HepG2 (cell line): ENCODE results near the gene EIF3B. TPM values are rescaled to one million over a fixed set of nuclear protein-coding genes. Genes with fewer than 3 reads are reported as not detected.
A peak's percentile ranks its signal among the peaks of the same experiment; 100 is the strongest.

ENCODE experiments used
- ATAC-seq: fragments of 200-7000 bp; cut with Tn5 transposase; 3 replicates; pipeline ENCODE4 v1.9.1; 2020; ENCODE audit warnings: mild to moderate bottlenecking, moderate library complexity
- BruUV-seq: library from RNA; stranded (reverse); fragments of 400-500 nt; replicated peaks from 2 replicates; lab custom pipeline; 2021; lab: Mats Ljungman, UMichigan
- CTCF ChIA-PET: fragments of 300-600 bp; formaldehyde crosslinking; extraction: SDS; loops from one replicate; lab custom pipeline; 2021; ENCODE audit warnings: low total read pairs, inconsistent platforms, low intra/inter-chr PET ratio; lab: Yijun Ruan, JAX
- POLR2A ChIA-PET: fragments of 350-600 bp; sonication (Branson Sonifier 250); formaldehyde crosslinking; loops from one replicate; lab custom pipeline; 2020; ENCODE audit warnings: antibody characterized with exemption, inconsistent platforms; lab: Yijun Ruan, JAX
- DNase-seq: peaks from one replicate; pipeline ENCODE4 v3.0.0-alpha.2; 2015; ENCODE audit warnings: low spot score
- FAIRE-seq: peaks from 3 replicates; lab custom pipeline; 2011; peaks lifted over from hg19 to GRCh38; lab: Jason Lieb, UNC
- H2AFZ ChIP-seq: one replicate; pipeline ENCODE4 v1.6.1; 2011; ENCODE audit warnings: low read length, inconsistent platforms
- H3K27ac ChIP-seq: fragments of 300-600 bp; 3 replicates; pipeline ENCODE4 v1.8.0; 2011; ENCODE audit warnings: mixed run types, mild to moderate bottlenecking, mixed read lengths, low read length, inconsistent platforms; ENCODE audit not compliant: insufficient read depth; ENCODE audit errors: extremely low read length
- H3K27me3 ChIP-seq, 2 experiments: fragments of 200-600 bp in 1 of 2; 2 replicates in 1 of 2; 3 replicates in 1 of 2; pipeline versions ENCODE4 v1.6.0 to v1.8.0; 2011; ENCODE audit warnings: low read length in 2 of 2, mild to moderate bottlenecking in 2 of 2, moderate library complexity in 2 of 2, inconsistent platforms in 1 of 2; ENCODE audit not compliant: insufficient read depth in 2 of 2, control insufficient read depth in 1 of 2
- H3K36me3 ChIP-seq, 2 experiments: fragments of 200-600 bp in 1 of 2; replicated peaks in 1 of 2; 2 replicates in 1 of 2; 3 replicates in 1 of 2; pipeline versions ENCODE4 v1.5.1 to v1.8.0; 2011; ENCODE audit warnings: low read length in 2 of 2, inconsistent platforms in 1 of 2; ENCODE audit not compliant: insufficient read depth in 2 of 2, control insufficient read depth in 1 of 2
- H3K4me1 ChIP-seq: 2 replicates; pipeline ENCODE4 v1.5.1; 2012; ENCODE audit warnings: low read length, inconsistent platforms; ENCODE audit not compliant: insufficient read depth
- H3K4me2 ChIP-seq: 2 replicates; pipeline ENCODE4 v1.6.0; 2011; ENCODE audit warnings: low read depth, low read length, inconsistent platforms
- H3K4me3 ChIP-seq, 3 experiments: fragments of 200-600 bp in 1 of 3; sonication (generic), shearing (Covaris generic) in 1 of 3; replicated peaks in 1 of 3; 2 replicates each; pipeline ENCODE4 v1.5.1; 2011 to 2016; ENCODE audit warnings: low read length in 3 of 3, inconsistent platforms in 2 of 3, low read depth in 2 of 3, mild to moderate bottlenecking in 2 of 3, control low read depth in 1 of 3, mixed read lengths in 1 of 3; ENCODE audit not compliant: insufficient read depth in 1 of 3
- H3K79me2 ChIP-seq: one replicate; pipeline ENCODE4 v1.6.1; 2011; ENCODE audit warnings: low read length, inconsistent platforms; ENCODE audit not compliant: insufficient read depth
- H3K9ac ChIP-seq: 2 replicates; pipeline ENCODE4 v1.6.0; 2011; ENCODE audit warnings: mild to moderate bottlenecking, low read depth, low read length, inconsistent platforms; ENCODE audit not compliant: insufficient read depth
- H3K9me3 ChIP-seq: 2 replicates; pipeline ENCODE4 v1.5.1; 2012; ENCODE audit warnings: mild to moderate bottlenecking, low read length
- H4K20me1 ChIP-seq: 2 replicates; pipeline ENCODE4 v1.6.0; 2011; ENCODE audit warnings: inconsistent platforms, mild to moderate bottlenecking, low read length, moderate library complexity; ENCODE audit not compliant: insufficient read depth
- KLF6 ChIP-seq: IDR thresholded peaks from 2 replicates; pipeline ENCODE4 v1.8.0; 2016; ENCODE audit warnings: missing biosample characterization, missing genetic modification reagents
- MBD4 ChIP-seq: IDR thresholded peaks from 2 replicates; pipeline ENCODE4 v1.6.1; 2012; ENCODE audit warnings: low read length, inconsistent platforms, borderline replicate concordance
- MTA1 ChIP-seq: sonication (generic); formaldehyde crosslinking; IDR thresholded peaks from 2 replicates; pipeline ENCODE4 v1.4.0; 2020; ENCODE audit warnings: missing genetic modification reagents, mild to moderate bottlenecking, borderline replicate concordance
- MXD1 ChIP-seq: sonication (generic); formaldehyde crosslinking; IDR thresholded peaks from 2 replicates; pipeline ENCODE4 v1.4.0; 2020; ENCODE audit warnings: mild to moderate bottlenecking, missing genetic modification reagents
- MZF1 ChIP-seq: sonication (generic); formaldehyde crosslinking; IDR thresholded peaks from 2 replicates; pipeline ENCODE4 v1.8.1; 2023; ENCODE audit warnings: mild to moderate bottlenecking, missing genetic modification reagents, borderline replicate concordance
- NR2C2 ChIP-seq: sonication (generic); formaldehyde crosslinking; IDR thresholded peaks from 2 replicates; pipeline ENCODE4 v1.4.0; 2020; ENCODE audit warnings: missing genetic modification reagents, mild to moderate bottlenecking, moderate library complexity, borderline replicate concordance
- PHF20 ChIP-seq: sonication (generic); formaldehyde crosslinking; IDR thresholded peaks from 2 replicates; pipeline ENCODE4 v1.5.0; 2020; ENCODE audit warnings: mild to moderate bottlenecking, missing genetic modification reagents
- RFXANK ChIP-seq: IDR thresholded peaks from 2 replicates; pipeline ENCODE4 v1.6.1; 2016
- SP2 ChIP-seq: sonication (generic); formaldehyde crosslinking; IDR thresholded peaks from 2 replicates; pipeline ENCODE4 v1.5.1; 2020; ENCODE audit warnings: mild to moderate bottlenecking, missing genetic modification reagents
- SP5 ChIP-seq: IDR thresholded peaks from 2 replicates; pipeline ENCODE4 v1.6.1; 2016; ENCODE audit warnings: low read depth, borderline replicate concordance
- TFDP1 ChIP-seq: IDR thresholded peaks from 2 replicates; pipeline ENCODE4 v1.6.1; 2016; ENCODE audit warnings: missing compliant biosample characterization, missing genetic modification reagents, borderline replicate concordance
- ZEB1 ChIP-seq: IDR thresholded peaks from 2 replicates; pipeline ENCODE4 v1.6.1; 2012; ENCODE audit warnings: mild to moderate bottlenecking, low read depth, inconsistent platforms; ENCODE audit not compliant: insufficient replicate concordance
- ZFY ChIP-seq: sonication (generic); formaldehyde crosslinking; IDR thresholded peaks from 2 replicates; pipeline ENCODE4 v1.4.0; 2020; ENCODE audit warnings: missing genetic modification reagents
- ZNF335 ChIP-seq: sonication (generic); formaldehyde crosslinking; IDR thresholded peaks from 2 replicates; pipeline ENCODE4 v1.4.0; 2020; ENCODE audit warnings: missing genetic modification reagents
- ZNF367 ChIP-seq: sonication (generic); formaldehyde crosslinking; IDR thresholded peaks from 2 replicates; pipeline ENCODE4 v1.4.0; 2020; ENCODE audit warnings: missing genetic modification reagents, borderline replicate concordance
- ZNF431 ChIP-seq: sonication (generic); formaldehyde crosslinking; IDR thresholded peaks from 2 replicates; pipeline ENCODE4 v1.9.0; 2022; ENCODE audit warnings: missing genetic modification reagents, low read depth, mild to moderate bottlenecking, borderline replicate concordance
- ZNF629 ChIP-seq: sonication (generic); formaldehyde crosslinking; conservative IDR thresholded peaks from 2 replicates; pipeline ENCODE4 v1.5.0; 2020; ENCODE audit warnings: missing genetic modification reagents
- ZNF660 ChIP-seq: sonication (generic); formaldehyde crosslinking; IDR thresholded peaks from 2 replicates; pipeline ENCODE4 v1.5.1; 2020; ENCODE audit warnings: mild to moderate bottlenecking, low read depth, missing genetic modification reagents, borderline replicate concordance
- ZNF710 ChIP-seq: sonication (generic); formaldehyde crosslinking; IDR thresholded peaks from 2 replicates; pipeline ENCODE4 v1.5.0; 2020; ENCODE audit warnings: mild to moderate bottlenecking, missing genetic modification reagents, borderline replicate concordance
- ZNF816 ChIP-seq: sonication (generic); formaldehyde crosslinking; IDR thresholded peaks from 2 replicates; pipeline ENCODE4 v1.8.0; 2022; ENCODE audit warnings: missing genetic modification reagents, mild to moderate bottlenecking, borderline replicate concordance
- WGBS: methylation state at CpG from one replicate; pipeline ENCODE4 v1.1.6; 2017; ENCODE audit warnings: low lambda C conversion rate; 5-methylcytosine and 5-hydroxymethylcytosine counted together
- in situ Hi-C: cut with HindIII; loops from 2 replicates; pipeline ENCODE4 v1.10.0; 2017; ENCODE audit warnings: low pct_unique_long_range_greater_than_20kb; ENCODE audit not compliant: extremely low pct_ligation_motif_present
- intact Hi-C: fragments of 100-400 bp; cut with micrococcal nuclease; formaldehyde crosslinking; loops from one replicate; pipeline ENCODE4 v1.10.0; 2022; ENCODE audit not compliant: unreplicated experiment
- polyA plus RNA-seq, 8 experiments: library from polyadenylated mRNA; depleted of rRNA in 3 of 8; stranded (reverse) in 7 of 8; unstranded in 1 of 8; fragments of >200 nt; fragmentation: Illumina TruSeq in 4 of 8; extraction: Trizol in 4 of 8; gene quantifications; 2 replicates each; pipeline versions ENCODE4 v1.2.1 to v1.2.3, GENCODE V29; 2011 to 2016; ENCODE audit warnings: low read depth in 4 of 8, missing spikeins in 1 of 8, mixed read lengths in 1 of 8; ENCODE audit not compliant: insufficient read depth in 1 of 8
- total RNA-seq, 5 experiments: library from RNA; depleted of rRNA; stranded (reverse); fragments of >200 nt; fragmentation: Illumina TruSeq; extraction: Trizol; gene quantifications; 2 replicates each; pipeline ENCODE4 v1.2.3, GENCODE V29; 2016; ENCODE audit warnings: low read depth in 1 of 5

EIF3B gene
- total and polyA plus RNA-seq, 2 of the 13 experiments (the other 11 are each of a cell fraction or from before 2014, with no cell fraction given) = 92.2 to 241 TPM

GRCh38 chr7:2314209-2314955 lies 40.2 kb upstream of the EIF3B start, which contains the start of gene SNX8:
SNX8 (minus strand) TSS chr7:2314441; CDS start chr7:2314421, 20 bp downstream.
- no peaks in the 10 kb centered on the region for H3K9me3 ChIP-seq
- H2AFZ ChIP-seq = no peak within 1 kb of the TSS
- FAIRE-seq (peak; percentile 49), DNase-seq (peak; percentile 77), ATAC-seq (peak; percentile 90)
- H3K4me2 ChIP-seq = peak within 1 kb of the TSS; percentile 90
- CTCF ChIA-PET = no interaction called here
- 0 out of 5 replicates have a peak, but pooled peaks cover 2 to 4% of the 10 kb centered on the region in 2 experiments for H3K36me3 ChIP-seq
- H3K4me3 ChIP-seq = peak within 1 kb of the TSS; percentile 86 to 96 (median 89)
- in situ Hi-C loops (no loop called here), intact Hi-C loops (loop anchor here (1.0 to 10.0 kb wide), 2 partner anchors 45 to 70 kb away; partner anchors contain the start of genes MRM2 and NUDT1)
- BruUV-seq = no TSS peak
- POLR2A ChIA-PET = interaction anchor here (2.1 kb wide), 1 partner anchor 40 kb away, joined by 9 read pairs; the partner anchor contains the start of gene EIF3B
- peak within 1 kb of the TSS; percentile 75 for H3K27ac ChIP-seq
- peaks cover 41% of the 10 kb centered on the region for H3K4me1 ChIP-seq
- no peaks in the 10 kb centered on the region for H4K20me1 ChIP-seq
- H3K79me2 ChIP-seq = peaks cover 30% of the 10 kb centered on the region
- H3K27me3 ChIP-seq = no peaks in the 10 kb centered on the region; a peak in 1 of 5 replicates
- 3% methylated on average over 22 of the region's 78 CpGs for whole genome bisulfite sequencing
- peak within 1 kb of the TSS; percentile 90 for H3K9ac ChIP-seq
- peak; percentile 68; the same call in 1 of the 2 replicates for TF ChIP-seq ZNF710 (CRISPR knock-in tag)
- peak; percentile 59; the same call in 1 of the 2 replicates for TF ChIP-seq SP5
- peak; percentile 13; the same call in 1 of the 2 replicates for TF ChIP-seq ZNF431 (CRISPR knock-in tag)
- no peak for TF ChIP-seq SP2 (CRISPR knock-in tag)
- TF ChIP-seq MXD1 = peak; percentile 56; the same call in 1 of the 2 replicates
- peak; percentile 38; the same call in 1 of the 2 replicates for TF ChIP-seq ZFY (CRISPR knock-in tag)
- TF ChIP-seq ZNF367 = no peak
- TF ChIP-seq KLF6 (CRISPR knock-in tag) = no peak
- TF ChIP-seq MBD4 = no peak
- 0 out of 2 replicates have a peak, but pooled peaks have one; percentile 36 for TF ChIP-seq MTA1 (CRISPR knock-in tag)
- no peak for TF ChIP-seq RFXANK (CRISPR knock-in tag)
- TF ChIP-seq ZNF629 = 0 out of 2 replicates have a peak, but pooled peaks have one; percentile 15
- peak; percentile 62; the same call in 1 of the 2 replicates for TF ChIP-seq PHF20
- no peak for TF ChIP-seq ZNF660 (CRISPR knock-in tag)
- peak; percentile 97 for TF ChIP-seq ZEB1
- TF ChIP-seq MZF1 = no peak
- no peak for TF ChIP-seq ZNF816 (CRISPR knock-in tag)
- peak; percentile 55; the same call in 1 of the 2 replicates for TF ChIP-seq TFDP1 (CRISPR knock-in tag)
- TF ChIP-seq NR2C2 (CRISPR knock-in tag) = no peak
- no peak for TF ChIP-seq ZNF335 (CRISPR knock-in tag)
